ENCODE results near the gene ITPR3. TPM values are rescaled to one million over a fixed set of nuclear protein-coding genes. Genes with fewer than 3 reads are reported as not detected.
A peak's percentile ranks its signal among the peaks of the same experiment; 100 is the strongest.
"Not testable (repeated sequence)": the region's sequence is repeated elsewhere in the genome, so short reads cannot be mapped to it uniquely, and the experiment has no call there.

Gene ITPR3
- total RNA-seq, 1 donor from 2014 or later, result 21.6 TPM

DNA sequence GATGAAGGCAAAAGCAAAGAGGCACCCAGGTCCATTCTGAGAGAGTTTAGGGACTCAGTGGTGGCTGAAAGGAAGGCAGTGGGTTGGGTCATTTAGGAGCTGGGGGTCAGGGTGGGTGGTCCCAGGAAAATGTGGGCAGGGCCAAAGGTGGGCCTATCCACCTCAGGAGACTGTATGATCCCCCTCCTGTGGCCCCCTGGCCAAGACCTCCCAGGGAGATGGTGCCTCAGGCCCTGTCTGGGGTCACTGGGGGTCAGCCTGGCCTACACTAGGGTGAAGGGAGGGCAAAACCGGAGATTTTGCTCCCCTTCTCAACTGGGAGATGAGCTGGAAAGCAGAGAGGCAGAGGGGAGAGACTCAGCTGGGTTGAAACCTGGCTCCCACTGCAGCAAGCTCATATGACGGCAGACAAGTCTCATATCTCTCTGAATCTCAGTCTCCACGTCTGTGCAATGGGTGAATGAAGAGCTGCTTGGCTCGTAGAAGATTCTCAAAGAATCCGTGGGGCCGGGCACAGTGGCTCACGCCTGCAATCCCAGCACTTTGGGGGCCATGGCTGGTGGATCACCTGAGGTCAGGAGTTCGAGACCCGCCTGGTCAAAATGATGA is 29.6 kb upstream of the ITPR3 start:
- DNase-seq, result no peak

DNA sequence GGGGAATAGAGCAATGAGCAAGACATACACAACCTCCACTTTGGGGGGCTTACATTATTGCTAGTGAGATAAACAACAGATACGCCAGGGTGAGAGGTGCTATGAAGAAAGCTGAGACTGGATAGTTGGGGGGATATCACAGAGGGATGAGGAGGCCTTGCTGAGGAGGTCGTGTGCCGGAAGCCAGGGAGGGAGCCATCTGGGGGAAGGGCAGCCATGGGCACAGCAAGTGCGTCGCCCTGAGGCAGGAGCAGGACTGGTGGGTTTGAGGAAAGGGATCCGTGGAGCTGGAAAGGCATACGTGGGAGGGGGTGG is 28.9 kb upstream of the ITPR3 start:
- no peak for DNase-seq

DNA sequence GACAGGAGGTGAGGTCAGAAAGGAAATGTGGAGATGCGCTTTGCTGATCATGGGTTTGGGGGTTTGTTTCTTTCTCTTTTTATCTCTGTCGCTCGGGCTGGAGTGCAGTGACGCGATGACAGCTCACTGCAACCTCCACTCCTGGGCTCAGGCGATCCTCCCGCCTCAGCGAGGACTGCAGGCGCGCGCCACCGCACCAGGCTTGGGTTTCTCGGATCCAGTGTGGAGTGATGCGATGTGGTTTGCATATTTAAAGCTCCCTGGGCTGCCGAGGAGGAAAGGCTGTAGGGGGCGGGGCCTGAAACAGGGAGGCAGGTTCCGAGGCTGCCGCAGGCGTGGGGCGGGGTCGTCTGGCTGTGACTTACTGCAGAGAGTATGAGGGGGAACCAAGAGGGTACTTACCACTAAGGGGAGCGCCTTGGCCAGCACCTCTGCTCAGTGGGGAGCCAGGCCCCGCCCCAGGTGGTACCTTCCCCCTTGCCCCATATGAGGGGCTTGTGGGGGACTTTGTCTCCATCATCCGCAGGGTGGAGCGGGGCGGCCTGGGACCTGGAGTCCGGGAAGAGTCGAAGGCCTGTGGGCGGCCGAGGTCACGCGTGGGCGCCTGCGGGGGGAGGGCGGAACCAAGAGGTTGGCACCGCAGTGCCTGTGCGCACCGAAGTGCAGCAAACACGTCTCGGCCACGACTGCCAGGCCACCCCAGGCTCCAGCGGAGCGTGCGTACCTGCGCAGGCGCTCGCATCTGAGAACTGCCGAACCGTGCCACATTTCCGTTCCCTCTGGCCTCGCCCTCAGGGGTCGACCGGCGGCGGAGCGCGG is 28.3 kb upstream of the ITPR3 start:
- DNase-seq, result peak; percentile 37

DNA sequence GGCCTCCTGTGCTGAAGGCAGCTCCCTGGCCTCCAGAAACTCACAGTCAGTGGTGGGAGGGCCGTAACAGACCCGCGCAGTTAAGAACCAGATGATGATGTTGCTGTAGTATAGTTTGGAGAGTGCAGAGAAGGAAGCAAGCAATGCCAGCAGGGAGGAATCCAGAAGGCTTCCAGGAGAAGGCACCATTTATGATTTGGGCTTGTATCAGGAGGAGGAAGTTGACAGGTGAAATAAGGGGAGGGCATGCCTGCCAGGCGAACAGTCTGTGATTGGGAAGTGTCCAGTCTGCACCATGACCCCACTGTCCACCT is 27.8 kb upstream of the ITPR3 start:
- DNase-seq, result no peak

DNA sequence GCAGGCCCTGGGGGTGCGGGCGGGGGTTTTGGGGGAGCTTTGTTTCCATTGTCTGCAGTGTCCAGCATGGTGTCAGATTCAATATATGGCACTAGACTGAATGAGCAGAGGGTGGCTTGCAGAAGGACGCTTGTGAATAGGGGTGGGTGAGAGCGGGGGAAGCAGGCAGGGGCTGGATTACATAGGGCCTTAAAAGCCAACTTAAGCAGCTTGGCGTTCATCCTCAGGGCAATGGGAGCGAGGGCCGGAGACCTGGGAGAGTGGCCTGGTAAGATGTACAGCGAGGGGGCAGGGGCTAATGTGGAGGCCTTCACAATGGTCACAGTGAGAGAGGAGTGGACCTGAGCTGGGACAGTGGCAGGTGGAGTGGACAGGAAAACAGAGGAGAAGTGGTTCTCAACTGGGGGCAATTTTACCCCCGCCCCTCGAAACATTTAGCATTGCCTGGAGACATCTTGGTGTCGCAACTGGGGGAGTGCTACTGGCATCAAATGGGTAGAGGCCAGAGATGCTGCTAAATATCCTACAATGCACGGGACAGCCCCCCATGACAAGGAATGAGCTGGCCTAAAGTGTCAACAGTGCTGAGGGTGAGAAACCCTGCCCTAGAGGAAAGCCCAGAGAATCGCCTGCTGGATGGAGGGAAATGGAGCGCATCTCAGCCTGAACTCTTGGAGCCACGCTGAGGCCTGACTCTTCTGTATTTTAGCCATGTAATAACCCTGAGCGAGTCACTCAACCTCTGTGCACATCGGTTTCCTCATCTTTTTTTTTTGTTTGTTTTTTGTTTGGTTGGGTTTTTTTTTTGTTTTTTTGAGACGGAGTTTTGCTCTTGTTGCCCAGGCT is 25.9 kb upstream of the ITPR3 start:
- DNase-seq, result no peak

DNA sequence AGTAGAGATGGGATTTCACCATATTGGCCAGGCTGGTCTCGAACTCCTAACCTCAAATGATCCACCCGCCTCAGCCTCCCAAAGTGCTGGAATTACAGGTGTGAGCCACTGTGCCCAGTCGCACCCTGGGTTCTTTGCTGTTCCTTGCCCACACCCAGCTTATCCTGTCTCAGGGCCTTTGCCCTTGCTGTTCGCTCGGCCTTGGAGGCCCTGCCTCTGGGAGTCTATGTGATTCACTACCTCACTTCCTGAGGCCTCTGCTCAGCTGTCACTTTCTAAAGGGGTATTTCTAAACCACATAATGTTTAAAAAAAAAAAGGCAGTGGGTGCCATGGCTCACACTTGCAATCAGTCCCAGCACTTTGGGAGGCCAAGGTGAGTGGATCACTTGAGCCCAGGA is 24.2 kb upstream of the ITPR3 start:
- not testable (repeated sequence) for DNase-seq

DNA sequence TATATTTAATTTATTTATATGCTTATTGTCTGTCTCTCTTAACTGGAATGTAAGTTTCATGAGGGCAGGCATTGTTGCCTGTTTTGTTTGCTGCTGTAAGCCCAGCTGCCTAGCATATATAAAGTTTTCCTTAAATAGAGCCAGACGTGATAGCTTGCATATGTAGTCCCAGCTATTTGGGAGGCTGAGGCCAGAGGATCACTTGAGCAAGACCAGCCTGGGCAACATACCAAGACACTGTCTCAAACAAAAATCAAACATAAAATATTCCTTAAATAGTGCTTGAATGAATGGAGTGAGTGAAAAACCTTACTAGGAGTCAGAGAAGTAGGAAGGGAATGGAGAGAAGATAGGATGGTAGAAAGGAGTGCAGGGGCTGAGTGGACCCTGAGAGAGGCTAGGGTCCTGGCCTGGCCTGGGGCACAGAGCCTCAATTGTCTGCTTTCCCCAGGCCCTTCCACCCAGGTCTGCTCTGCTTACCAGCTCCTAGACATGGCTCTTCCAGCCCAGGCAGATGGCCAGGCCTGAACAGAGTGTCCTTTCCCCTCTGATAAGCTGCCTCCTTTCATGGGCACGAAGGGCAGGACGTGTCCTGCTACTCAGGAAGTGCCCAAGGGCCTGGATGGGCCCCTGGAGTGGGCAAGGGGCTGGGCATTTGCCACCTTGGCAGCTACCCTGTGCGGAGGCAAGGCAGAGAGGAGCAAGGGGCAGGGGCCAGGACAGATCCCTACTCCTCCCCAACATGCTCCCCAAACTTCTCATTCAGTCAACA is 23.4 kb upstream of the ITPR3 start:
- DNase-seq, result no peak

DNA sequence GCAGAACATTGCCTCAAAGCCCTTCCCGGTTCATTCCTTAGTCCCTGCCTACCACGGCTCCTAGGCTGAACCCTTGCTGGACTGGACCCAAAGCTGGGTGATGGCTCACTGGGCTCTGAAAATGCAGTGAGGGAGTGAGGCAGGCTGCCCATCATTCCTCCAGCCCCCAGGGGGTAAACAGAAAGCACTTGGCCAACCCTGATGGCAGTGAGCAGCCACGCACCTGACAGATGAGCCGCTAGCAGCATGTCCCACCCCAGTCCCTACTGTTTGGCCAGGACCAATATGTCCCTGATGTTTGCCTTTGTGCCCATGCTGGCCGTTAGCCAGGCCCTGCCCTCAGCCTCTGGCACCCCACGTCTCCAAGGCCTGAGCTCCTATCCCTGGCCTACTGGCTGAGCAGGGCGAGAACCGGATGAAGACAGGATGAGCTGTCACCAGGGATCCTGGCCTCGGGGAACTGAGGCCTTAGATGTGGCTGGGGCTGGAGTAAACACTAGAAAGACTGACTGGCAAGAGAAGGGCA is 21.6 kb upstream of the ITPR3 start:
- DNase-seq, result no peak

DNA sequence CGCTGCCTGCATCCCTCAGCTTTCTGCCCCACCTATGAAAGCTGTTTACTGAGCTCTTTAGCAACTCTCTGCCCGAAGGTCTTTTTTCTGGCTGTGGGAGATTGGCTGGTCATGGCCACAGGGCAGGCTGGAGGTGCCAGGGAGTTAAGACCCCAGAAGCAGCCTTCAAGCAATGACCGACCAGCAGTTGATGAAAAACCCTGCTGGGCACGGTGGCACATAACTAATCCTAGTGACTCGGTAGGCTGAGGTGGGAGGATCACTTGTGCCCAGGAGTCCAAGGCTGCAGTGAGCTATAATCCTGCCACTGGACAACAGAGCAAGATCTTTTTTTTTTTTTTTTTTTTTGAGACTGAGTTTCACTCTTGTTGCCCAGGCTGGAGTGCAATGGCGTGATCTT is 20.4 kb upstream of the ITPR3 start:
- DNase-seq, result no peak

DNA sequence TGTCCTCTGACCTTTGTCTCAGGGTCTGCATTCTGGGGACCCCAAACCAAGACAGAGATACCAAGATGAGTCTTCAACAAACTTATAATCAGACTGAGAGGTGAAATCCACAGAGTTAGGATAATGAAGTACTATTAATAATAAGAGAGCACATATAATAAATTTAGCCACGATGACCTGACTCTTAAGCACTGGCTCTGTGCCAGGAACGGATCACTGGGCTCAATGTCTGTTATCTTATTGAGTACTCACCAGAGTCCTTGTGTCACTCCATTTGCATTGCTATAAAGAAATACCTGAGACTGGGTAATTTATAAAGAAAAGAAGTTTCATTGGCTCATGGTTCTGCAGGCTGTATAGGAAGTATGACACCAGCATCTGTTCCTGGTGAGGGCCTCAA is 18.9 kb upstream of the ITPR3 start:
- no peak for DNase-seq

DNA sequence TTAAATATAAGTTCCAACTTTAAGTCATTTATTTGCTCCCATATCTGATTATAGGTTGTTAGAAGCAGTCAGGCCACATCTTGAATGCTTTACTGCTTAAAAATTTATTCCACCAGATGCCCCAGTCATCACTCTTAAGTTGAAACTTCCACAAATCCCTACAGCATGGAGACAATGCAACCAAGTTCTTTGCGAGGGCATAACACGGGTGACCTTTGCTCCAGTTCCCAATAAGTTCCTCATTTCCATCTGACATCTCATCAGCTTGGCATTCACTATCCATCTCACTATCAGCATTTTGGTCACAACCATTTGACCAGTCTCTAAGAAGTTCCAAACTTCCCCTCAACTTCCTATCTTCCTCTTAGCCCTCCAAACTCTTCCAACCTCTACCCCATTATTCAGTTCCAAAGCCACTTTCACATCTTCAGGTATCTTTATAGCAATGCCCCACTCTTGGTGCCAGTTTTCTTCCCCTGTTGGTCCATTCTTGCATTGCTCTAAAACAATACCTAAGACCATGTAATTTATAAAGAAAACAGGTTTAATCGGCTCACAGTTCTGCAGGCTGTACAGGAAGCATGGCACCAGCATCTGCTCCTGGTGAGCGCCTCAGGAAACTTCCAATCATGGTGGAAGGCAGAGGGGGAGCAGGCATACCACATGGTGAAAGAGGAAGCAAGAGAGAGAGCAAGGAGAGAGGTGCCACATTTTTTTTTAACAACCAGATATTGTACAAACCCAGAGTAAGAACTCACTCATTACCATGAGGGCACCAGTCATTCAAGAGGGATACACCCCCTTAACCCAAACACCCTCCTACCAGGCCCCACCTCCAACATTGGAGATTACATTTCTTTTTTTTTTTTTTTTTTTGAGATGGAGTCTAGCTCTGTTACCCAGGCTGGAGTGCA is 15.9 kb upstream of the ITPR3 start:
- no peak for DNase-seq

DNA sequence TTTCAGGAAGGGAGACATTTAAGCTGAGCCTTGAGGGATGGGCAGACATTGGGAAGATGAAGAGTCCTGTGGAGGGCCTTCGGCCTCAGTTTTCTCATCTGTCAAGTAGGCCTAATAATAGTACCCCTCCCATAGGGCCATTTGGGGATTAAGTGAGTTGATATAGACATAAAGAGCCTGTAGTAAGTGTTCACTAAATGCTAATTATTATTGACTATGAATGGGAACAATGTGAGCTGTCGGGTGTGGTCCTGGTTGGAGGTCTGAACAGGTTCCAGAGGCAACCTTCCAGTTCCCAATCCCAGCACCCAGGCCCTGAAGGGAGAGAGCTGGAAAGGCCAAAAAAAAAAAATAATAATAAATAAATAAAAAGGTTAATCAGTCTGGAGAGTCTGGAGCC is 14.5 kb upstream of the ITPR3 start:
- DNase-seq, result no peak

DNA sequence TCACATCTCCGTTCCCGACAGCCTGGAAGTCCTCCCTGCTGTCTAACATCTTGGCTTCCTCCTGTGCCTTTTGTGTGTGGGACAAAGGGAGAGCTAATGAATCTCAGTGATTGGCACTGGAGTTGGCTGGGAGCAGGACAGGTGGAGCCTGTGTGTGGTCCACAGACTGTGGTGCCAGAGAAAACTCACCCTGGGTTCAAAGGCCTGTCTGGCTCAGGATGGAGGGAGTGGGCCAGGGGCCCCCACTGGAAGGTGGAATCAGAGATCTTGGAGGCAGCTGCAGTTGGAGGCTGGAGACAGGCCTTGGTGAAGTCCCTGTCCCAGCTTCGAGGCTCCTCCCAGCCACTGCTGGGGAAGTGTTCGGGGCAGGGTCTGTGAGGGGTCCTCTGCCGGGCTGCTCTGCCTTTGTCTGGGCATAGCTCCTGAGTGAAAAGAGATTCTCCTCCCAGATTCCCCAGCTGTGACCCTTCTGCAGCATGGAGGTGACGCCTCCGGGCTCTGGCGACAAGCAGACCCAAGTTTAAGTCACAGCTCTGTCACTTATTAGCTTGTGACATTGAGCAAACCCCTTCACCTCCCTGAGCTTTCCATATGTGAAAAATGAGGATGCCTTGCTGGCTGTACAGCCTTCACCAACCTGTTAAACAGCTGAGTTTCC is 13.9 kb upstream of the ITPR3 start:
- DNase-seq, result no peak

DNA sequence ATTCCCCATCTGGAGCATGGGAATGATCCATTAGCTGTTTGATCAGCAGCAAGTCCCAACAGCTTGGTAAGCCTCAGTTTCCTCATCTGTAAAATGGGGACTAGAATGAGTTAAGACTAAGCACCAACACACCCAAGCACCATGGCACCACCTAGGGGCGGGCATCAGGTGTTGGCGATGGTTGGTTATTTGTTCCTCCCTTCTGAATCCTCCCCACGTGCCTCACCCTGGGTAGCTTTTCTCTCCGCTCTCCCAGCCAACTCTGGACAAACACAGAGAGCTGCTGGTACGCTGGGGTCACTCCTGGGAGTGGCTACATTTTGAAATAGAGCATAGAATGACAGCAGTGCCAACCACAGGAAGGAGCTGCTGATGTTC is 13.3 kb upstream of the ITPR3 start:
- no peak for DNase-seq

DNA sequence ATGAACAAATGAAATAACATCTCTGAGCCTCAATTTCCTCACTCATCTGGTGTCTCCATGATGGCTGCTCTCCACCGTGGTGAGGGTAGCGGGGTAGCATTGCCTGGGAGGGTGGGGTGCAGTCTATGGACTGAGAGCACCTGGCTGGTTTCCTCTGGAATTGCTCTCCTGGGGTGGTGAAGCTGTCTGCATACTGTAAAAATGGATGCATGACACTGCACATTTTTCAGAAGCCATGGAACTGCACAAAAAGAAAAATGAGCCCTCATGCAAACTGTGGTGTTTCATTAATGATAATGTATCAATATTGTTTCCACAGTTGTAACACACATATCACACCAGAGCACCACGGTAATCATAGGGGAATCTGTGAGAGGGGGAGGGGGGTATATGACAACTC is 12.1 kb upstream of the ITPR3 start:
- no peak for DNase-seq

DNA sequence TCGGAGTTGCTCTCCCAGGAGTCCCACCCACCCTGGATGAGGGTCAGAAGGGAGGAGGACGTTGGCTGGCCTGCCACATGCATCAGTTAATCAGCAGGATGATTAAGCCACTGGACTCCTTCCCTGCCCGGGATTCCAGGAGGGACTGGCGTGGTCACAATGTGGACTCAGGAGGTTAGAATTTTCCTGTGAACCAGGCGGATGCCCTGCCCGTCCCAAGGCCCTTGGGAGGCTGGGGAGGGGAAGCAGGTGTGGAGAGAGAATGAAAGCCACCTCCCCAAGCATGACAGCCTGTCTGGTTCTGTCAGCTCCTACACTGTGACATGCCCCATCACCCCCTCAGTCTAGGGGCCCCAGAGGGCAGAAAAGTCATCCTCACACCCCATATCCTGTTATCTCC is 11.6 kb upstream of the ITPR3 start:
- DNase-seq, result no peak

DNA sequence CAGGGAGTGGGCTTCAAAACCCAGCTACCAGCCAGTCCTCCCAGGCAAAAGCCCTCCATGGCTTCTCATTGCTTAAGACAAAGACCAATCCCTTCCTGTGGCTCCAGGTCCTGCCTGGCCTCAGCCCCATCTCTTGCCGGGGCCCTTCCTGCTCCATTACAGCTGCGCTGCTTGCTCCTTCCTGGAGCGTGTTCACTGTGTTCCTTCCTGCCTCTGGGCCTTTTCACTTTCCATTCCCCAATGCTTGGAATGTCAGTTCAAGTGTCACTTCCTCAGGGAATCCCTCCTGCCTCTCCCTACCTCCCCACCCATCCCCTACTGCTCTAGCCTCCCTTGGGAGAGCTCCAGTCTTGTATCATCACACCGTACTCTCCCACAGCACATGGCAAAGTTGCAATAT is 11.1 kb upstream of the ITPR3 start:
- DNase-seq, result no peak

DNA sequence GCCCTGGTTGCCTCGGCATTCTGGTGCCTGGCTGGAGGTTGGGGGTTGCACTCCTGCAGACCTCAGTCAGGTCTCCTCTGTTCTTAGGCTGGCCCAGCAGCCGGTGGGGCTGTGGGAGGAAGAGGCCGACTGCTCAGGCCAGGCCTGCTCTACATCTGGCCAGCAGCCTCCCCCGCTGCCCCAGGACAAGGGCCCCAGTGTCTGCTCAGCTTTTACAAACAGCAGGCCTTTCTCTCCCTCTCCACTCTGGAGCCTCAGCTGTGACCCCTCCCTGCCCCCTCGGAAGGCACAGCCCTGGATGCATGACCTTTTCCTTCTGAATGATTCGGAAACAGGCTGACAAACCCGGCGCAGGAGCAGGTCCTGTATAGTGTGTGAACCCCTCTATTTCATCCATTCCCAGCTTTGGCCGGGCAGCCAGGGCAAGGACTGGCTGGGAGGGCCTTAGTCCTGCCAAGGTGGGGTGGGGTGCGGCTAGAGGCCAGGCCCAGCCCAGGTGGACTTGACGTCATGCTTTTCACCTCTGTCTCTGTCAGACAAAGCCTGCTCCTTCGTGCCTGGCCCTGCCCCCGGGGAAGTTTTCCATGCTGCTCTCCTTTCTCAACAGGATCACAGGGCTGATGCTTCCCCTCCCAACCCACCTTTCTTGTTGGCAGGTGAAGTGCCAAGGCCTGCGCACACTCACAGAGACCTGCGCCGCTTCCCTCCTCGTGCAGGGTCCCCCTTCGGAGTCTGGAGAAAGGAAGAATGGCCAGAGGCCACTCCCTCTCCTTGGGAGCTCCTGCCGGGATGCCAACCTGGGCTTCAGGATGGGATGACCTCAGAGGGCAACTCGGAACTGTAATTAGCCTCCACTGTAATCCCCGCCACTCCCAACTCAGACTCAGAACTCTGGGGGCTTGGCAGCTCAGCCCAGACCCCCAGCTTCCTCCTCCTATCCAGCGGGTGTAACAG is 10.1 kb upstream of the ITPR3 start:
- DNase-seq, result peak; percentile 59

DNA sequence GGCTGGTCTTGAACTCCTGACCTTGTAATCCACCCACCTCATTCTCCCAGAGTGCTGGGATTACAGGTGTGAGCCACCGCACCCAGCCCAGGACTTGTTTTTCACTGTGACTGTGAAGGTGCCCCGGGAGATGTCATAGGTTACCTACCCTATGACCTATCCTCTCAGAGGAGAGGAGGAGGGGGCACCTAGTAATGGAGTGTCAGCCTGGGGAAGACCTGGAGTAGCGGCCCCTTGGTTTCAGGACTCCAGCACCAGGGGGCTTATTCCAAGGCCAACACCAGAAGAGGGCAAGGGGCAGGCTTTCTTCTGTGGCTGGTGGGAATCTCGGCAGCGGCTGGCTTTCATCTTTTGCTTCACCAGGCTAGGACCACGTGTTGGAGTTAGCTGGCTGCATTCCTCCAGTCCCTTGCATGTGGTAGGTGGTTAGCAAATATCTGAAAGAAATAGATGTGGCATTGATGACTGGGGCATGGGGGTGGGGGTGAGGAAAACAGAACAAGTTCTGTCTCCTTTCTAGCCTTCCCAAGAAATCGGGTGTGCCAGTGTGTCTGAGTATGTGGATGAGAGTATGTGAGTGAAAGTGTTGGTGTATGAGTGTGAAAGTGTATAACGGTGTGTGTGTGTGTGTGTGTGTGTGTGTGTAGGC is 7.9 kb upstream of the ITPR3 start:
- DNase-seq, result peak; percentile 42

All from tongue (tissue), 2 donors.